Measurements from ENCODE around the gene OSBPL6. TPM values are rescaled to one million over a fixed set of nuclear protein-coding genes. Genes with fewer than 3 reads are reported as not detected.

Gene OSBPL6
- total and polyA plus RNA-seq, 2 of the 13 experiments (the other 11 are each of a cell fraction or from before 2014, with no cell fraction given), result 0.03 to 0.11 TPM

DNA sequence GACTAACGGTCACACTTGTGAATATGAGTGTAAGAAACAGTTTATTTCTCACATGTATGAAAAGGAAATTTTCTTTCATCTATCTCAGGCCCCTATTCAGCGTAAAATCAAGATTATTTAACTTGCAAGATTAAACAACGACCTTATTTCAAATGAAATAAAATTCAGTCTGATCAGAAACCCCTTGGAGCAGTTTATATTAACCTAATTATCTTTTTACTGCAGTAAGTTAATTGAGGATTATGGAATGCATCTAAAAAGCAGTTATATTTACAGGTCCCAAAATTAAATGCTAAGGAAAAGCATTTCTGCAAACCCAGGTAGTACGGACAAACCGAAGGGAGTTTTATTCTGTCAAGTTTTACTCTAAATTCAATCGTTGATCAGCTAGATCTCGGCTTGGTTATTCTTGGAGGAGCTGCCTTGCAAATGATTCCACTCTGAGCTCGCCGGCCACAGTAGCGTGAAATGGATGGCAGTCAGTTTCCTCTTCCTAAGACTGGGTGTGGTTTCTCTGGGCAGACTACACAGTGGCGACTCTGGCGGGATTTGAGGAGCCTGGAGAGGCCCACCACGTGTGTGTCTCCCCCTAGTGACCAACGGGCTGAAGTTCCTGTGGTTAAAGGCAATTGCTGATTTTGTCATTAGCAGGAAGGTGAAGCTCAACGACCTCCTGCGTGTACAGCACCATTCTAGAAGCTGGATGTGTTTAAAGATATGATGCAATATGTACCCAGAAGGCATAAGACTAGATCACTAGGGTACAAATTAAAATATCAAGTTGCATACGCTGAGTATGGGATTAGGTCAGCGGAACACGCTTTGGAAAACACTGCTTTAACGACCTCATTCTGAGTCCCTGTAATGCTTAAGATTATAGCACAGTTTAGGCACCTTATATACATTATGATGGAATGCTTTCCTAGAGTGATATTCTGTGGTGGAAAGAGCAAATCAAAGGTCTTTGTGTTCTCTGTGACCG lies 220.2 kb downstream of the OSBPL6 start (continued):
- TF ChIP-seq, protein P1, sequence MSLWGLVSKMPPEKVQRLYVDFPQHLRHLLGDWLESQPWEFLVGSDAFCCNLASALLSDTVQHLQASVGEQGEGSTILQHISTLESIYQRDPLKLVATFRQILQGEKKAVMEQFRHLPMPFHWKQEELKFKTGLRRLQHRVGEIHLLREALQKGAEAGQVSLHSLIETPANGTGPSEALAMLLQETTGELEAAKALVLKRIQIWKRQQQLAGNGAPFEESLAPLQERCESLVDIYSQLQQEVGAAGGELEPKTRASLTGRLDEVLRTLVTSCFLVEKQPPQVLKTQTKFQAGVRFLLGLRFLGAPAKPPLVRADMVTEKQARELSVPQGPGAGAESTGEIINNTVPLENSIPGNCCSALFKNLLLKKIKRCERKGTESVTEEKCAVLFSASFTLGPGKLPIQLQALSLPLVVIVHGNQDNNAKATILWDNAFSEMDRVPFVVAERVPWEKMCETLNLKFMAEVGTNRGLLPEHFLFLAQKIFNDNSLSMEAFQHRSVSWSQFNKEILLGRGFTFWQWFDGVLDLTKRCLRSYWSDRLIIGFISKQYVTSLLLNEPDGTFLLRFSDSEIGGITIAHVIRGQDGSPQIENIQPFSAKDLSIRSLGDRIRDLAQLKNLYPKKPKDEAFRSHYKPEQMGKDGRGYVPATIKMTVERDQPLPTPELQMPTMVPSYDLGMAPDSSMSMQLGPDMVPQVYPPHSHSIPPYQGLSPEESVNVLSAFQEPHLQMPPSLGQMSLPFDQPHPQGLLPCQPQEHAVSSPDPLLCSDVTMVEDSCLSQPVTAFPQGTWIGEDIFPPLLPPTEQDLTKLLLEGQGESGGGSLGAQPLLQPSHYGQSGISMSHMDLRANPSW (CRISPR knock-in tag; IDR thresholded peaks at IDR 0.05; ENCODE audit: borderline replicate concordance), result no peak
- TF ChIP-seq TBX2 (CRISPR knock-in tag; IDR thresholded peaks at IDR 0.05; ENCODE audit: borderline replicate concordance) (0 out of 2 replicates have a peak, but pooled peaks have one; percentile 42), ZNF83 (CRISPR knock-in tag; IDR thresholded peaks at IDR 0.05; ENCODE audit: borderline replicate concordance) (no peak), CENPX (CRISPR knock-in tag; IDR thresholded peaks at IDR 0.05) (no peak), AGO2 (optimal IDR thresholded peaks at IDR 0.05; ENCODE audit: low read depth, low read length) (no peak), YEATS2 (CRISPR knock-in tag; IDR thresholded peaks at IDR 0.05; ENCODE audit: borderline replicate concordance) (0 out of 2 replicates have a peak, but pooled peaks have one; percentile 67), KDM4B (CRISPR knock-in tag; IDR thresholded peaks at IDR 0.05) (0 out of 2 replicates have a peak, but pooled peaks have one; percentile 17), PITX1 (CRISPR knock-in tag; IDR thresholded peaks at IDR 0.05) (peak; percentile 53; the same call in 1 of the 2 replicates), MYNN (CRISPR knock-in tag; IDR thresholded peaks at IDR 0.05; ENCODE audit: low read depth) (peak; percentile 70; the same call in 1 of the 2 replicates), RXRA (CRISPR knock-in tag; IDR thresholded peaks at IDR 0.05) (peak; percentile 42; the same call in 1 of the 2 replicates), SIX1 (CRISPR knock-in tag; IDR thresholded peaks at IDR 0.05; ENCODE audit: borderline replicate concordance) (no peak)
- TF ChIP-seq, protein P2, sequence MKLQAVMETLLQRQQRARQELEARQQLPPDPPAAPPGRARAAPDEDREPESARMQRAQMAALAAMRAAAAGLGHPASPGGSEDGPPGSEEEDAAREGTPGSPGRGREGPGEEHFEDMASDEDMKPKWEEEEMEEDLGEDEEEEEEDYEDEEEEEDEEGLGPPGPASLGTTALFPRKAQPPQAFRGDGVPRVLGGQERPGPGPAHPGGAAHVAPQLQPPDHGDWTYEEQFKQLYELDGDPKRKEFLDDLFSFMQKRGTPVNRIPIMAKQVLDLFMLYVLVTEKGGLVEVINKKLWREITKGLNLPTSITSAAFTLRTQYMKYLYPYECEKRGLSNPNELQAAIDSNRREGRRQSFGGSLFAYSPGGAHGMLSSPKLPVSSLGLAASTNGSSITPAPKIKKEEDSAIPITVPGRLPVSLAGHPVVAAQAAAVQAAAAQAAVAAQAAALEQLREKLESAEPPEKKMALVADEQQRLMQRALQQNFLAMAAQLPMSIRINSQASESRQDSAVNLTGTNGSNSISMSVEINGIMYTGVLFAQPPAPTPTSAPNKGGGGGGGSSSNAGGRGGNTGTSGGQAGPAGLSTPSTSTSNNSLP (IDR thresholded peaks at IDR 0.05; ENCODE audit: low read depth, low read length), result peak; percentile 37; the same call in 1 of the 2 replicates
- TF ChIP-seq, protein P3, sequence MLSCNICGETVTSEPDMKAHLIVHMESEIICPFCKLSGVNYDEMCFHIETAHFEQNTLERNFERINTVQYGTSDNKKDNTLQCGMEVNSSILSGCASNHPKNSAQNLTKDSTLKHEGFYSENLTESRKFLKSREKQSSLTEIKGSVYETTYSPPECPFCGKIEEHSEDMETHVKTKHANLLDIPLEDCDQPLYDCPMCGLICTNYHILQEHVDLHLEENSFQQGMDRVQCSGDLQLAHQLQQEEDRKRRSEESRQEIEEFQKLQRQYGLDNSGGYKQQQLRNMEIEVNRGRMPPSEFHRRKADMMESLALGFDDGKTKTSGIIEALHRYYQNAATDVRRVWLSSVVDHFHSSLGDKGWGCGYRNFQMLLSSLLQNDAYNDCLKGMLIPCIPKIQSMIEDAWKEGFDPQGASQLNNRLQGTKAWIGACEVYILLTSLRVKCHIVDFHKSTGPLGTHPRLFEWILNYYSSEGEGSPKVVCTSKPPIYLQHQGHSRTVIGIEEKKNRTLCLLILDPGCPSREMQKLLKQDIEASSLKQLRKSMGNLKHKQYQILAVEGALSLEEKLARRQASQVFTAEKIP (CRISPR knock-in tag; IDR thresholded peaks at IDR 0.05; ENCODE audit: borderline replicate concordance), result no peak
- TF ChIP-seq, protein P4, sequence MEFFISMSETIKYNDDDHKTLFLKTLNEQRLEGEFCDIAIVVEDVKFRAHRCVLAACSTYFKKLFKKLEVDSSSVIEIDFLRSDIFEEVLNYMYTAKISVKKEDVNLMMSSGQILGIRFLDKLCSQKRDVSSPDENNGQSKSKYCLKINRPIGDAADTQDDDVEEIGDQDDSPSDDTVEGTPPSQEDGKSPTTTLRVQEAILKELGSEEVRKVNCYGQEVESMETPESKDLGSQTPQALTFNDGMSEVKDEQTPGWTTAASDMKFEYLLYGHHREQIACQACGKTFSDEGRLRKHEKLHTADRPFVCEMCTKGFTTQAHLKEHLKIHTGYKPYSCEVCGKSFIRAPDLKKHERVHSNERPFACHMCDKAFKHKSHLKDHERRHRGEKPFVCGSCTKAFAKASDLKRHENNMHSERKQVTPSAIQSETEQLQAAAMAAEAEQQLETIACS (CRISPR knock-in tag; IDR thresholded peaks at IDR 0.05), result no peak
- TF ChIP-seq, protein P5, sequence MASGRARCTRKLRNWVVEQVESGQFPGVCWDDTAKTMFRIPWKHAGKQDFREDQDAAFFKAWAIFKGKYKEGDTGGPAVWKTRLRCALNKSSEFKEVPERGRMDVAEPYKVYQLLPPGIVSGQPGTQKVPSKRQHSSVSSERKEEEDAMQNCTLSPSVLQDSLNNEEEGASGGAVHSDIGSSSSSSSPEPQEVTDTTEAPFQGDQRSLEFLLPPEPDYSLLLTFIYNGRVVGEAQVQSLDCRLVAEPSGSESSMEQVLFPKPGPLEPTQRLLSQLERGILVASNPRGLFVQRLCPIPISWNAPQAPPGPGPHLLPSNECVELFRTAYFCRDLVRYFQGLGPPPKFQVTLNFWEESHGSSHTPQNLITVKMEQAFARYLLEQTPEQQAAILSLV (CRISPR knock-in tag; IDR thresholded peaks at IDR 0.05; ENCODE audit: borderline replicate concordance), result no peak
- TF ChIP-seq, protein P6, sequence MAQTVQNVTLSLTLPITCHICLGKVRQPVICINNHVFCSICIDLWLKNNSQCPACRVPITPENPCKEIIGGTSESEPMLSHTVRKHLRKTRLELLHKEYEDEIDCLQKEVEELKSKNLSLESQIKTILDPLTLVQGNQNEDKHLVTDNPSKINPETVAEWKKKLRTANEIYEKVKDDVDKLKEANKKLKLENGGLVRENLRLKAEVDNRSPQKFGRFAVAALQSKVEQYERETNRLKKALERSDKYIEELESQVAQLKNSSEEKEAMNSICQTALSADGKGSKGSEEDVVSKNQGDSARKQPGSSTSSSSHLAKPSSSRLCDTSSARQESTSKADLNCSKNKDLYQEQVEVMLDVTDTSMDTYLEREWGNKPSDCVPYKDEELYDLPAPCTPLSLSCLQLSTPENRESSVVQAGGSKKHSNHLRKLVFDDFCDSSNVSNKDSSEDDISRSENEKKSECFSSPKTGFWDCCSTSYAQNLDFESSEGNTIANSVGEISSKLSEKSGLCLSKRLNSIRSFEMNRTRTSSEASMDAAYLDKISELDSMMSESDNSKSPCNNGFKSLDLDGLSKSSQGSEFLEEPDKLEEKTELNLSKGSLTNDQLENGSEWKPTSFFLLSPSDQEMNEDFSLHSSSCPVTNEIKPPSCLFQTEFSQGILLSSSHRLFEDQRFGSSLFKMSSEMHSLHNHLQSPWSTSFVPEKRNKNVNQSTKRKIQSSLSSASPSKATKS (CRISPR knock-in tag; IDR thresholded peaks at IDR 0.05), result no peak
